Transverse colon (tissue), 4 donors: Measurements from ENCODE around the gene CIROP.

Experiments
- CTCF ChIP-seq, 5 experiments: fragments of 200-600 bp in 3 of 5; fragments of 450-650 bp in 2 of 5; sonication (generic) in 3 of 5; IDR thresholded peaks; 1 replicate in 2 of 5; 2 replicates in 3 of 5; pipeline ENCODE4 v1.5.1; 2016 to 2017; ENCODE audit warnings: antibody characterized with exemption in 5 of 5, inconsistent platforms in 3 of 5, mild to moderate bottlenecking in 2 of 5, moderate library complexity in 1 of 5
- POLR2AphosphoS5 ChIP-seq, 3 donors: sonication (generic); formaldehyde crosslinking; IDR thresholded peaks; one replicate each; pipeline ENCODE4 v1.6.1; 2016; ENCODE audit warnings: antibody characterized with exemption in 3 of 3

- no peak for TF ChIP-seq CTCF (IDR thresholded peaks at IDR 0.05)
- TF ChIP-seq POLR2AphosphoS5 (IDR thresholded peaks at IDR 0.05) = peak in 2 of 3 donors; percentile 50 to 52
Measured at GRCh38 chr14:23141706-23142444, 37.1 kb upstream of the CIROP start.
